MM.1S (cell line): ENCODE measurements around the gene HIPK1.

ENCODE experiments used
- EZH2 ChIP-seq: fragments of 300-600 bp; sonication (generic); optimal IDR thresholded peaks from 2 replicates; pipeline ENCODE3; 2017; ENCODE audit warnings: low read depth, mild to moderate bottlenecking, antibody characterized with exemption, low read length, mixed read lengths
- EZH2phosphoT487 ChIP-seq: fragments of 300-600 bp; sonication (generic); IDR thresholded peaks from 2 replicates; pipeline ENCODE4 v1.6.1; 2018; ENCODE audit warnings: antibody characterized with exemption, low read length
- TF ChIP-seq, protein P1 (sequence below): fragments of 300-600 bp; sonication (generic); IDR thresholded peaks from 2 replicates; pipeline ENCODE4 v1.5.1; 2016; ENCODE audit warnings: antibody characterized with exemption, low read length, mixed read lengths

DNA sequence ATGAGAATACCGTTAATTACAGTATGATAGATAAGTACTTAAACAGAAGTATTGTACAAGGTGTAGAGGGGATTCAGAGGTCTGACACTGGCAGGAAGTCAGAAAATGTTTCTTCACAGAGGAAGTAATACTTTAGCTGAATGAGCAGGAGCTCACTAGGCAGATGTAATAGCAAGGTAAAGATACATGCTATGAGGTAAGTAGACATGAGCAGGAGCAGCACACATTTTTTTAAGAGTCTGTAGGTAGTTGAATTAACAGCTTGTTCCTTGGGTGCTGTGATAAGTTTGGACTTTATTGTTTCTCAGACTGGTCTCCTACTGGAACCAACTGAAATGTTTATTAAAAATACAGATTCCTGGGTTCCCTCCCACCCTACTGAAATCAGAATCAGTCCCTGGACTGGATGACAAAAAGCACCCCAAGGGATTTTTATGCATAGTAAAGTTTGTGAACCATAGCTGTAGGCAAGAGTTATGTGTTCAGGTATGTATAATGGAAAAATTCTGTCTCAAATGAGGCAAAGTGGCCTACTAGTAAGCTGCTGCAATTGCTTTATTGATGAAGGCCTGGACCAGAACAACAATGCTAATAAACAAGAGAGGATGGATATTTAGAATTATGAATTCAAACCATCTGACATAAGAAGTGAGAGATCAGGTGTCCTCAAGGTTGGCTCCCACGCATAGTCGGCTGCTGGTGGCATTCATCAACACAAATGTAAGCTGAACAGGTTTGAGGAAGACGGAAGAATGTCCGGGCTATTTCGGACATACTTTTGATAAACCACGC is 25.4 kb upstream of the HIPK1 start:
- TF ChIP-seq, protein P1, sequence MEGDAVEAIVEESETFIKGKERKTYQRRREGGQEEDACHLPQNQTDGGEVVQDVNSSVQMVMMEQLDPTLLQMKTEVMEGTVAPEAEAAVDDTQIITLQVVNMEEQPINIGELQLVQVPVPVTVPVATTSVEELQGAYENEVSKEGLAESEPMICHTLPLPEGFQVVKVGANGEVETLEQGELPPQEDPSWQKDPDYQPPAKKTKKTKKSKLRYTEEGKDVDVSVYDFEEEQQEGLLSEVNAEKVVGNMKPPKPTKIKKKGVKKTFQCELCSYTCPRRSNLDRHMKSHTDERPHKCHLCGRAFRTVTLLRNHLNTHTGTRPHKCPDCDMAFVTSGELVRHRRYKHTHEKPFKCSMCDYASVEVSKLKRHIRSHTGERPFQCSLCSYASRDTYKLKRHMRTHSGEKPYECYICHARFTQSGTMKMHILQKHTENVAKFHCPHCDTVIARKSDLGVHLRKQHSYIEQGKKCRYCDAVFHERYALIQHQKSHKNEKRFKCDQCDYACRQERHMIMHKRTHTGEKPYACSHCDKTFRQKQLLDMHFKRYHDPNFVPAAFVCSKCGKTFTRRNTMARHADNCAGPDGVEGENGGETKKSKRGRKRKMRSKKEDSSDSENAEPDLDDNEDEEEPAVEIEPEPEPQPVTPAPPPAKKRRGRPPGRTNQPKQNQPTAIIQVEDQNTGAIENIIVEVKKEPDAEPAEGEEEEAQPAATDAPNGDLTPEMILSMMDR: no peak
- TF ChIP-seq EZH2 (no peak), EZH2phosphoT487 (no peak)
